ENCODE measurements around the gene FAM156B.
"Not testable (repeated sequence)": the region's sequence is repeated elsewhere in the genome, so short reads cannot be mapped to it uniquely, and the experiment has no call there.

Gene FAM156B

DNA sequence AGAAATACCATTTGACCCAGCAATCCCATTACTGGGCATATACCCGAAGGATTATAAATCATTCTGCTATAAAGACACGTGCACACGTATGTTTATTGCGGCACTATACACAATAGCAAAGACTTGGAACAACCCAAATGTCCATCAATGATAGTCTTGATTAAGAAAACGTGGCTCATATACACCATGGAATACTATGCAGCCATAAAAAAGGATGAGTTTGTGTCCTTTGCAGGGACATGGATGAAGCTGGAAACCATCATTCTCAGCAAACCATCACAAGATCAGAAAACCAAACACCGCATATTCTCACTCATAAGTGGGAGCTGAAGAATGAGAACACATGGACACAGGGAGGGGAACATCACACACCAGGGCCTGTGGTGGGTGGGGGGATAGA, 33.1 kb downstream of the FAM156B start:
- DNase-seq = not testable (repeated sequence)

DNA sequence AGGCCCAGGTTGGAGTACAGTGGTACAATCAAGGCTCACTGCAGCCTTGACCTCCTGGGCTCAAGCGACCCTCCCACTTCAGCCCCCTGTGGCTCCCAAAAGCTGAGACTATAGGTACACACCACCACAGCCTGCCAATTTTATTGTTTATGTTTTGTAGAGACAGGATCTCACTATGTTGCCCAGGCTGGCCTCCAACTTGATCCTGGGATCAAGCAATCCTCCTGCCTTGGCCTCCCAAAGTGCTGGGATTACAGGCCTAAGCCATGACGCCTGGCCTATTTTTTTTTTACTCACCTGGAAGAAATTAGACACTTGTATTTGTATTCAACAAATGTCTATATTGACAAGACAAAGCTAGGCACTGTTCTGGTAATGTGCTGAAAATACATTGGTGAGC, 36.1 kb downstream of the FAM156B start:
- DNase-seq = no peak

GRCh38 chrX:52933976-52934703, 37.0 kb downstream of the FAM156B start:
- no peak for DNase-seq

DNA sequence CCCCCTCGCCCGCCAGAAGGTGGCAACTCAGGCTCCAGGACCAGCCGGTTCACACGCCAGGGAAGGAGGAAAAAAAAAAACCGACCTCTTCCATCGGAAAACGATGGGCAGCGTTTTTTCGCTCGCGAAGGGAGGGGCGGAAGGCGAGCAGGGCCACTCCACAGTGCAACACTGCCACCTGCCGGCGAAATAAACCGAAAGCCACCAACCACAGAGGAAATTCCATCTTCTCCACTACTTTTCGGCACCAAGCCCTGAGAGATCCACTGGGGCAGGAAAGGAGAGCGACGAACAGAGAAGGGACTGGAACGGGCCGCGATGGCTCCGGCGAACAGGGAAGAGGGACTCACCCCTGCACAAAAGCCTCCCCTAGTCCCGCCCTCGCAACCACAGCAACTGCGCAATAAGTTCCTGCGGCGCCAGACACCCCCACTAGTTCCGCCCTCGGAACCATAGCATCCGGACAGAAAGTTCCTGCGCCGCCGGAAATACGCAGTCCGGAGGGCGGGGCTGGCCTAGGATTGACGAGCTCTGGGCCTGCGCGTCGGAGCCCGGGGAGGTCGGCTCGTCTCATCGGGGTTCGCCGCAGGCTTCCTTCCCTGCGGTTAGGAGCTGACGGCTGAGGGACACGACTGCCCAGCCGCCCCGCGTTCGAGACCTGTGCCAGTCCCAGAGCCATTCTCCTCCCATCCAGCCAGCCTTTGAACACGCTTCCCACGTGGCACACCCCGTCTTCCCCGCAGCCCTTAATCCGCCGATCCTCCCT, 37.8 kb downstream of the FAM156B start:
- DNase-seq = peak; percentile 97

- DNase-seq = not testable (repeated sequence)
These were observed 38.3 kb downstream of the FAM156B start for GRCh38 chrX:52935470-52935784.

- DNase-seq = not testable (repeated sequence)
These were observed 43.6 kb downstream of the FAM156B start for GRCh38 chrX:52940704-52941103.

DNA sequence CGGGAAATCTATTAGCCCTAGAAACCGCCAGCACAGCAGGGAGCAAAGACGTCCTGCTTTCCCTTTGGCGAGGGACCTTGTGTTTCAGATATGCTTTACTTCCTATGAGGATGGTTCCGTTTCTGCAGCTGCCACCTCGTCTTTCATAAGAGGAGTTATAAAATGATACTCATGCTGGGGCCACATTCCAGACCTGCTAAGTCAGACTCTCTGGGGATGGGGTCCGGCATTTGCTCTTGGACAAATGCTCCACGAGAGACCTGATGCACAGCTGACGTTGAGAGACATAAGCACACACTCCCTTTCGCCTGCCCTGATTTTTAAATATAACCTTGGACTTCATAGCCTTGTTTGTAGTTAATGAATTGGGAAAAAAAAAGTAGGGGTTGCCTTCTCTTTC, 44.6 kb downstream of the FAM156B start:
- DNase-seq = not testable (repeated sequence)

DNA sequence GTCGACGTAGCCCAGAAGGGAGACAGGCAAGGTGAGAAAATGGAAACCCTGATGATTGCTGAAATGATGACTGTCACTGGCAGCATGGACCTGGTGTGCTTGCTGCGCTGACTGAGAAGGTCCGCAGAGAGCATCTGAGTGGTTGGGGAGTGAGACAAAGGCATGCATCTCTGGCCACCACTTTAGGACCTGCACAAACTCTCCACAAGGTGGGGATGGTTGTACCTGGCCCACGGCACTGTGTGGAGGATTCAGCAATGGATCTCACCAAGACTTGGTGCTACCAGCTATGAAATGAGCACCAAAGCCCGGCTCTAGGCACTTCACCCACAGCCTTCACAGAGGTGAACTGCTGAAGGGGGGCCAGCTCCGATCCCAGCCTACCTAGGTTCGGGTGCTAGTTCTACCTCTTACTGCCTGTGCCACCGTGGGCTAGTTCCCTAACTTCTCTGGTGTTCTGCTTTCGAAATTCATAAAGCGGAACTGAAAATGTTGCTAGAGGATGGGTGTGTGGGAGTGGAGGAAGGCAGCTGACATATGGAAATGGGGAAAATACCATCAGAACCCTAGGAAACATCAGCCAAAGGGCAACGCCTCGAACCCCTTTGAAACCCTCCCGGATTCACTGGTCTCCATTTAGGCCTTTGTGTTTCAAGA, 48.8 kb downstream of the FAM156B start:
- not testable (repeated sequence) for DNase-seq

DNA sequence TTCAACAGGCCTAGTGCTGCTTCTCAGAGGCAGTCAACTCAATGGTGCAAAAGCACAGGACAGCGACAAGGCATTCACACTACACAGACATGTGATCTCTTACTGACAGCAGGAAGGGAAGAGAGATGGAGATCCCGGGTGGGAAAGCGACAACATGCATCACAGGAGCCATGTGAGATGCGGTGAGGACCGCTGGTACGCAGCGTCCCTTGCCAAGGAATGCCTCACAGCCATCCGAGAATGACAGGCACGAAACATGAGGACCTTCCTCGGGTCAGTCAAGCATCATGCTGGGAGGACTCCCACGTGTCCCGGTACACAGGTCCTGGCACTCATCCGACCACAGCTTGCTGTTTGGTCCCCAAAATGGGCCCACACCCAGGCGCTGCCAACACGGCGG, 50.4 kb downstream of the FAM156B start:
- DNase-seq = not testable (repeated sequence)

DNA sequence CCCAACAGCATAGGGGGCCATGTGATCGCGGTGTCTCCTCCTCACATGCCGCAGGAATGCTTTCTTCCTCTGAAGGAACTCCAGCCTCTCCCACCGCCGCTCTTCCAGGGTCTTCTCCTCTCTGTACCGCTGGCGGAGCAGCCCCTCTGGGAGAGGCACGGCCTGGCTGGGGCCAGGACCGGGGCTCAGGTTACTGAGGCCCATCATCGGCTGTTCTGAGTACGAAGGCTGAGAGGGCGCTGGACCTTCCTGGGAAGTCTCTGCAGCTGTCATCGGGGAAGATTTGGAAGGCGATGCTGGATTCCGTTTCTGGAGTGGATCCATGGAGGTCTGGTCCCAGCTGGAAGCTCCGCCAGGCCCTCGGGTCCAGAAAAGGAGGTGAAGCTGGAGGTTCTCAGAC, 51.1 kb downstream of the FAM156B start:
- DNase-seq = not testable (repeated sequence)

DNA sequence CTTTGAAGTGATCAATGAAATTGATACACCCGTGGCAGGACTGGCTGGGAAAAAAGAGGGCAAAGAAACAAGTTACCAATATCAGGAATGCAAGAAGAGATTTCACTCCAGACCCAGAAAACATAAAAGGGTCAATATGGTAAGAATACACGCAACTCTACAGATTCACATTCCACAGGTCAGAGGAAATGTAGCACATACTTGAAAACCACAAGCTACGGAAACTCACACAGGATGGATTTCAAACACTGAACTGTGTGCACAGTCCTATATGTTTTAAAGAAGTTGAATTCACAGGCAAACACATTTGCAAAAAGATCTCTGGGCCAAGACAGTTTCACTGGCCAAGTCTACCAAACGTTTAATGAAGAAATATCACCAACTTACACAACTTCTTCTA, 52.2 kb downstream of the FAM156B start:
- DNase-seq = not testable (repeated sequence)

DNA sequence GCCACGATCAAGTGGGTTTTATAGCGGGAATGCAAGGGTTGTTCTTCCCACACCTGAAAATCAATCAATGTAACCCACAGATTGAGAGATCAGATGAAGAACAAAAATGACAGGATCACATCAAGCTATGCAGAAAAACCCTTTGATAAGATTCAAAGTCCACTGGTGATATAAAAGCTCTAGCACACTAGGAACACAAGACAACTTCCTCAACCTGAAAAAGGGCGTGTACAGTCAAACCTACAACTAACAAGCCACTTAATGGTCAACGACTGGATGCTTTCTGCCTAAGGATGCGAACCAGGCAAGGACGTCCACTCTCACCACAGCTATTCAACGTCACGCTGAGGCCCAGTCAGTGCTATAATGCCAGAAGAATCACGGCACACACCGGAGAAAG, 52.8 kb downstream of the FAM156B start:
- not testable (repeated sequence) for DNase-seq
